ENCODE results near the gene KIF21B.

The KIF21B gene

GRCh38 chr1:200977071-200977754, 46.3 kb downstream of the KIF21B start:
- H3K27me3 ChIP-seq = no peaks in the 10 kb centered on the region
- H3K4me3 ChIP-seq (ENCODE audit: low read depth in 1 of 2, low read length in 1 of 2) = no peak overlapping the region
- H3K4me1 ChIP-seq (ENCODE audit: control insufficient read depth in 1 of 2, insufficient read depth in 1 of 2, low read depth in 1 of 2, low read length in 1 of 2) = no peaks in the 10 kb centered on the region
- no peak overlapping the region for H3K27ac ChIP-seq
- H3K9me3 ChIP-seq = no peaks in the 10 kb centered on the region
- no peak for TF ChIP-seq CTCF (IDR thresholded peaks at IDR 0.05)
- peaks cover 100% of the 10 kb centered on the region for H3K36me3 ChIP-seq

GRCh38 chr1:200976634-200977033, 46.9 kb downstream of the KIF21B start:
- Histone ChIP-seq H3K4me1 (ENCODE audit: control insufficient read depth in 1 of 2, insufficient read depth in 1 of 2, low read depth in 1 of 2, low read length in 1 of 2) (no peaks in the 10 kb centered on the region), H3K36me3 (peaks cover 100% of the 10 kb centered on the region), H3K27ac (no peak overlapping the region), H3K4me3 (ENCODE audit: low read depth in 1 of 2, low read length in 1 of 2) (no peak overlapping the region), H3K27me3 (no peaks in the 10 kb centered on the region), H3K9me3 (no peaks in the 10 kb centered on the region)
- no peak for TF ChIP-seq CTCF (IDR thresholded peaks at IDR 0.05)

GRCh38 chr1:200975458-200975857, 48.1 kb downstream of the KIF21B start:
- Histone ChIP-seq H3K4me3 (ENCODE audit: low read depth in 1 of 2, low read length in 1 of 2) (no peak overlapping the region), H3K27ac (no peak overlapping the region), H3K36me3 (peaks cover 100% of the 10 kb centered on the region), H3K9me3 (no peaks in the 10 kb centered on the region), H3K4me1 (ENCODE audit: control insufficient read depth in 1 of 2, insufficient read depth in 1 of 2, low read depth in 1 of 2, low read length in 1 of 2) (no peaks in the 10 kb centered on the region), H3K27me3 (no peaks in the 10 kb centered on the region)
- TF ChIP-seq CTCF (IDR thresholded peaks at IDR 0.05) = no peak

GRCh38 chr1:200974711-200975110, 48.8 kb downstream of the KIF21B start:
- no peaks in the 10 kb centered on the region for H3K27me3 ChIP-seq
- TF ChIP-seq CTCF (IDR thresholded peaks at IDR 0.05) = no peak
- H3K4me3 ChIP-seq (ENCODE audit: low read depth in 1 of 2, low read length in 1 of 2) = no peak overlapping the region
- no peaks in the 10 kb centered on the region for H3K4me1 ChIP-seq (ENCODE audit: control insufficient read depth in 1 of 2, insufficient read depth in 1 of 2, low read depth in 1 of 2, low read length in 1 of 2)
- H3K36me3 ChIP-seq = peaks cover 100% of the 10 kb centered on the region
- H3K27ac ChIP-seq = no peak overlapping the region
- no peaks in the 10 kb centered on the region for H3K9me3 ChIP-seq

GRCh38 chr1:200973937-200974657, 49.4 kb downstream of the KIF21B start:
- no peaks in the 10 kb centered on the region for H3K27me3 ChIP-seq
- no peaks in the 10 kb centered on the region for H3K9me3 ChIP-seq
- peaks cover 100% of the 10 kb centered on the region for H3K36me3 ChIP-seq
- no peak for TF ChIP-seq CTCF (IDR thresholded peaks at IDR 0.05)
- H3K4me3 ChIP-seq (ENCODE audit: low read depth in 1 of 2, low read length in 1 of 2) = no peak overlapping the region
- no peaks in the 10 kb centered on the region for H3K4me1 ChIP-seq (ENCODE audit: control insufficient read depth in 1 of 2, insufficient read depth in 1 of 2, low read depth in 1 of 2, low read length in 1 of 2)
- H3K27ac ChIP-seq = peak overlapping the region; percentile 8
